GM21526 (cell line): Measurements from ENCODE around the gene PIEZO1.
"Not testable (repeated sequence)": the region's sequence is repeated elsewhere in the genome, so short reads cannot be mapped to it uniquely, and the experiment has no call there.

ENCODE experiments used
- ATAC-seq: cut with Tn5 transposase; IDR thresholded peaks from one replicate; pipeline ENCODE4 v1.9.1; 2021; ENCODE audit warnings: moderate library complexity; ENCODE audit not compliant: unreplicated experiment, low FRiP score

Gene PIEZO1

DNA sequence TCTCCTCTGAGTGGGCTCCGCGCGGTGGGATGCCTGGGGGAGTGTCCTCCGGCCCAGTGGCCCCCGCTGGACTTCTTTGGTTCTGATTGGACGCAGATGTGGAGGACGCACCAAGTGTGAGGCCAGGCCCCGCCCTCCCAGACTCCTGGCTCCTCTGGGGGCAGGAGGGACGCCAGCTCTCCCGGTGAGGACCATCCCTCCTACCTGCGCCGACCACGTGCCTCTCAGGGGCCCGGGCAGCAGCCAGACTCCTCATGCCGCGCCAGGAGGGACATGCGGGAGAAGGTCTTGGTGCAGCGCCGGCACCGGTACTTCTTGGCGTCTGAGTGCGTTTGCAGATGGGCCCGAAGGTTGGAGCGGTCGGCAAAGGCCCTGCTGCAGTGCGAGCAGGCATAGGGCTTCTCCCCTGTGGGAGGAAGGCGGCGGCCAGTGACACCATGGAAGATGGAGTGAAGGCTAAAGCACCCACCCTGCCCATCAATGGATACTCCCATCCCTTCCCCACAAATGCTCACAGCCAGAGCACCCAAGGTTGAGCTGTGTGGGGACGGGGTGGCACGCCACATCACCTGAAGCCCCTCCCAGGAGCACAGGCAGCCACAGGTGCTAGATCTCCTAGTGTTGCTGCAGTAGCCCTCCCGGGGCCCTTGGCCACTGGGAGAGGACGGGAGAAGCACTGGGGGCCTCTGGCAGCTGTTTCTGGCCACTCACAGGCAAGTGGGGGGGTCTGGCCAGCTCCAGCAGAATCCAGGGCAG lies 106.6 kb downstream of the PIEZO1 start:
- no peak for ATAC-seq

DNA sequence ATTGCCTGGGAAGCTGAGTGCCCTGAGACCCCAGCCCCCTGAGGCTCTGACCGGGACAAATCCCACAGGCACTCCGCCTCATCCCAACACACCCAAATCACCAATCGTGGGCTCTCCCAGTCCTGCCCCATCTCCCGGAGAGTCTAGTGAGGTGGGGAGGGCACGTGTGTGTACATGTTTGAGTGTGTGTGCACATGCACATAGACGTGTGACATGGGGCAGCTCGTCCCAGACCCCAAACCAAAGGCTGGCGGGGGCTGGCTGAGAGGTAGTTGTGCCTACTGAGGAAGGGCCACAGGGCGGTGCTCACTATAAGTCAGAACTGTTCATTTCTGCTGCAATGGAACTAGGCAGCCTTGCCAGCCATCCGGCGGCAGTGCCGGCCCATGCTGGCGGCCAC lies 107.3 kb downstream of the PIEZO1 start:
- ATAC-seq, result no peak

DNA sequence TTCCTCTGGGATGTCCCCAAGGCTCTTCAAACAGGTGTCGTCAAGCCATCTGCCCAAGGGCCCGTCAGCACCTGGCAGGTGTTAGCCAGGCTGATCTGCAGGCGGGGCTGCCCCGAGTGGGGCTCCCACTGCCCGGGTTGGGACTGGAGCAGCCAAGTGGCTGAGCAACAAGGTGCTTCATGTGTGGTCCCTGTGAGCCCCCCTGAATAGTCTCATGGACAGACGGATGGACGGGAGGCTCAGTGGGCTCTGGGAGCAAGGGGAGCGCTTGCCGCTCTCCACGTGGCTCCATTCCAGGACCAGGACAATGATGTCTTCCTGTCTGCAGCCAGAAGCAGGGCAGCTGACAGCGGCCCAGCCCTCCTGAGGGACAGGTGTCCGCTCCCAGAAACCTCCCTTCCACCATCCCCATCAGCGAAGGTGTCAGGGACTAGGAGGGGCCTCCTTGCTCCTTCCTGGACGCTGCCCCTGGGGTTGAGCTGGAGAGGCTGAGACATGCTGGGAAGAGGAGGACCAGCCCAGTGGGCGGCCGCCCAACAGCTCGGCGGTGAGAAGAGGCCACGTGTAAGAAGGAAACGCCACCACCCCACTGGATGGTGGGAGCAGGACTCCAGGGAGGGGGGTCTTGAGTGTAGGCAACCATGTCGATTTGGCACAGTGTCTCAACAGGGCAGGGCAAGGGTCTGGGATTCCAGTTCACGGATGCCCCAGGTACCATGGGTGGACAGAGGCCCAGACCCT lies 108.3 kb downstream of the PIEZO1 start:
- ATAC-seq, result no peak

DNA sequence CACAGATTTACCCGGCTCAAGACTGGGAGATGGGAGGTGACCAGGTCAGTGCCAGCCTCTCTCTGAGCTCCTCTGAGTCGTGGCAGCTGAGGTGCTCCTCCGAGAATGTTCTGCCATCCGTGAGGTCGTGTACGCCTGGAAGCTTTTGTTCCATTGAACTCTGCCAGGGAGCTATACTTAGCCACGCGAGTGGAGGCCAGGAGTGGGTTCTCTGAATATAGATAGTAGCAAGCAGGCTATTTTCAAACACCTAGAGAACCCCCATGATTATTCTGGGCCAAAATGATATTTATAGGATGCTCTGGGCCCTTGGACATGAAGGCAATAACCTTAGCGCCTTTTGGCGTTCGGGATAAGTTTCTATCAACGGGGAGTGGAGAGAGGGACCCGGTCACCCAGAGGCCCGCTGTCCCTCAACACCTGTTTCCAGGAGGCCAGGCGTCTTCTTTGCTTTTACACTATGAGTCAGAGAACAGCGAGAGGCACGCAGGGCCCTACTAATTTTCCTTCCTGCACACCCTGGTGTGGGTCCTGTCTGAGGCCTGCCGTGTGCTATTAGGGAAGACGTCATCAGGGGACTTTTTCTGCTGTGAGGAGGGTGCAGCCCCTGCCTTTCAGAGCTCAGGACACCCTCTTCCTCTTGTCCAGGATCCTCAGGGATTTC lies 111.2 kb downstream of the PIEZO1 start:
- no peak for ATAC-seq

DNA sequence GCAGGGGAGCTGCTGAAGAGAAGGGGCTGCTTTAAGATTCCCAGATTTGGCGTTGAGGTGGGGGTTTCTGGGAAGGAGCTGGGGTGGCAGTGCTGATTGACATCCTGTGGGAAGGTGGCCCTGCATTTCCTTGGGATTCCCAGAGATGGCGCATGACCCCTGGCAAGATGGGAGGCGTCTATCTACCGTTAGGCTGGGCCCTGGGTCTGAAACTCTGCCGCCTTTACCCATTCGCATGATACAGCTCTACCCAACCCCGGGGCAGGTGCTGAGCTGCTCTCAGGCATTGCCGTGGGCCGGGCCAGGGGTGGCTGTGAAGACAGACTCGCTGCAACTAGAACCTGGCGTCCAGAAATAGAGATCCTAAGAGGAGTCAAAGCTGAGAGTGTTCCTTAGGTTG lies 112.2 kb downstream of the PIEZO1 start:
- no peak for ATAC-seq

DNA sequence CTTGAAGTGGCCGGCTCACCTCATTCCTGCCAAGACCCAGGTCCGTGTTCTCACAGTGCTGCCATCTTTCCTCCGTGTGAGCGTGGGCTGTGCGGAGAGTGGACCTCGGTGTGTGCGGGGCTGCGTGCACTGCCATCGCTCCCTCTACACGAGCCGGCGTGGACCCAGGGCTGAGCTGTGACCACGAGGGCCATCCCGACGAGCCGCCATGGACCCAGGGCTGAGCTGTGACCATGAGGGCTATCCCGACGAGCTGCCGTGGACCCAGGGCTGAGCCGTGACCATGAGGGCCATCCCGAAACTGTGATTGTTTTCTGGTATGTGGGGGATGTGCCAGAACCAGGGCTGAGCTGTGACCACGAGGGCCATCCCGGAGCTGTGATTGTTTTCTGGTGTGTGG lies 113.2 kb downstream of the PIEZO1 start:
- ATAC-seq, result no peak

DNA sequence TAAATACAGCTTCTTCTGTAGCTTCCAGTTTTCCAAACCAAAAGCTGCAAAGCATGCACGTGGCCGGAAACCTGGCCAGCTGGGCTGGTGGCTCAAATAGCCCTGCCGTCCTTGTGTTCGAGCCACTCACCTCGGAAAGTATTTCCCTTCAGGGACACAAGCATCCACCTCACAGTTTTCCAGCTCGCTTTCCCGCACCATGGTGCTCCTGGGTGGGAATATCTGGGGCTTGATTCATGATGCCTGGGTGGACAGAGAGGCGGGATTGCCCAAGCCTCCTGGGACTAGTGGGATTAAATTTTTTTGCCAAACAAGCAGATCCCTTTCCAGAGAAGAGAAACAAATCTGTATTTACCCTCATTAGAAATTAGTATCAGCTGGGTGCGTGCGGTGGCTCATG lies 115.0 kb downstream of the PIEZO1 start:
- ATAC-seq, result no peak

DNA sequence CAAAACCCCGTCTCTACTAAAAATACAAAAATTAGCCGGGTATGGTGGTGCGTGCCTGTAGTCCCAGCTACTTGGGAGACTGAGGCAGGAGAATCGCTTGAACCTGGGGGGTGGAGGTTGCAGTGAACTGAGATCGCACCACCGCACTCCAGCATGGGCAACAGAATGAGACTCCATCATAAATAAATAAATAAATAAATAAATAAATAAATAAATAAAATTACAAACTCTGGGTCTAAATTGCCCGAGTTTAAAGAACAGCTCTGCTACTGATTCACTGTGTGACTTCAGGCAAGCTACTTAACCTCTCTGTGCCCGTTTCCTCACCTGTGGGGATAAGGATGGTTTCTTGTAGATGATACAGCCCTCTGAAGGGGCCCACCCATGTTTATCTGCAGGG lies 115.5 kb downstream of the PIEZO1 start:
- ATAC-seq, result not testable (repeated sequence)

DNA sequence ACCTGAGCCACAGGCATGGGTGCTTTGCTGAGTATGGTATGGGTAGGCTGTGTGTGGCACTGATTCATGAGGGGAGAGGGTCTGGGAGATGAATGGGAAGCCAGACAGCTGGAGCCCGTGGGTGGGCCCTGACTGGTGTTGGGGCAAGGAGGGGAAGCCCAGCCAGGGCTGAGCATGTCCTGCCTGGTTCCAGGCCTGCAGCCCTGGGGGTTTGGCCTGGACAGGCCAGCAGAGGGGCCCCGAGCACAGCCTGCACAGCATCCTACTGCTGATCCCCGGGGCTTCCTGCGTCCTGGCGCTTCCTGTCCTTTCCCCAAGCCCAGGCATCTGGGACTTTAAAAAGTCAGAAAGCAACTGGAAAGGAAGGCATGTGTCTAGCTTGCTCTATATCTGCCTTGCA lies 117.6 kb downstream of the PIEZO1 start:
- ATAC-seq, result no peak

DNA sequence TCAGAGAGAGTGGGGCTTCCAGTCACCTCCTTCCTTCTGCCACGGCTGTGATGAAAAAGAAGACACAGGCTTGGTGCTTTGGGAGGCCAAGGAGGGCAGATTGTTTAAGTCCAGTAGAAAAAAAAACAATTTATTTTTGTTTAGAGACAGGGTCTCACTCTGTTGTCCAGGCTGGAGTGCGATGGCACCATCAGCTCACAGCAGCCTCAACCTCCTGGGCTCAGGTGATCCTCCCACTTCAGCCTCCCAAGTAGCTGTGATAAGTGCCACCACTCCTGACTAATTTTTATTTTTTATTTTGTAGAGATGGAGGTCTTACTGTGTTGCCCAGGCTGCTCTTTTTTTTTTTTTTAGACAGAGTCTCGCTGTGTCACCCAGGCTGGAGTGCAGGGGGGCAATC lies 119.5 kb downstream of the PIEZO1 start:
- no peak for ATAC-seq
